Neutrophil (primary cell): ENCODE measurements around the gene OLIG2.

Experiments used
- H3K27ac ChIP-seq: fragments of 200-600 bp; sonication (generic); 2 replicates; pipeline ENCODE4 v1.5.1; 2016; ENCODE audit warnings: mild to moderate bottlenecking, moderate library complexity
- H3K27me3 ChIP-seq: fragments of 200-600 bp; sonication (generic); 2 replicates; pipeline ENCODE4 v1.6.0; 2016; ENCODE audit warnings: mild to moderate bottlenecking
- H3K36me3 ChIP-seq: fragments of 200-600 bp; sonication (generic); 2 replicates; pipeline ENCODE4 v1.5.1; 2017
- H3K4me1 ChIP-seq, 2 experiments: fragments of 200-600 bp in 1 of 2; sonication (generic) in 1 of 2; 1 replicate in 1 of 2; 2 replicates in 1 of 2; pipeline versions ENCODE4 v1.5.1 to v1.6.1; 2013 to 2016; ENCODE audit warnings: low read depth in 1 of 2, low read length in 1 of 2, mild to moderate bottlenecking in 1 of 2, moderate library complexity in 1 of 2; ENCODE audit not compliant: control insufficient read depth in 1 of 2, insufficient read depth in 1 of 2
- H3K4me3 ChIP-seq, 2 experiments: fragments of 200-600 bp in 1 of 2; sonication (generic) in 1 of 2; 1 replicate in 1 of 2; 2 replicates in 1 of 2; pipeline ENCODE4 v1.5.1; 2013 to 2016; ENCODE audit warnings: low read depth in 1 of 2, low read length in 1 of 2, mild to moderate bottlenecking in 1 of 2, moderate library complexity in 1 of 2
- H3K9me3 ChIP-seq: fragments of 200-600 bp; sonication (generic); 2 replicates; pipeline ENCODE4 v1.5.1; 2016
- CTCF ChIP-seq: fragments of 200-600 bp; sonication (generic); IDR thresholded peaks from 2 replicates; pipeline ENCODE4 v1.5.1; 2016; ENCODE audit warnings: antibody characterized with exemption

OLIG2 gene

GRCh38 chr21:33061233-33061632 is 35.5 kb downstream of the OLIG2 start:
- no peaks in the 10 kb centered on the region for H3K9me3 ChIP-seq
- H3K27me3 ChIP-seq = no peaks in the 10 kb centered on the region
- peaks cover 96 to 98% of the 10 kb centered on the region in 2 experiments for H3K4me1 ChIP-seq
- TF ChIP-seq CTCF = no peak
- no peak overlapping the region for H3K4me3 ChIP-seq
- H3K36me3 ChIP-seq = no peaks in the 10 kb centered on the region
- H3K27ac ChIP-seq = peak overlapping the region; percentile 87

GRCh38 chr21:33063375-33063883 is 37.7 kb downstream of the OLIG2 start:
- Histone ChIP-seq H3K27ac (peak overlapping the region; percentile 68), H3K9me3 (no peaks in the 10 kb centered on the region), H3K36me3 (no peaks in the 10 kb centered on the region), H3K4me1 (peaks cover 96 to 98% of the 10 kb centered on the region in 2 experiments), H3K27me3 (no peaks in the 10 kb centered on the region), H3K4me3 (no peak overlapping the region)
- no peak for TF ChIP-seq CTCF

- peak overlapping the region; percentile 15 to 19 for H3K4me3 ChIP-seq
- H3K36me3 ChIP-seq = no peaks in the 10 kb centered on the region
- peak overlapping the region; percentile 68 for H3K27ac ChIP-seq
- H3K27me3 ChIP-seq = no peaks in the 10 kb centered on the region
- no peaks in the 10 kb centered on the region for H3K9me3 ChIP-seq
- TF ChIP-seq CTCF = no peak
- peaks cover 96 to 98% of the 10 kb centered on the region in 2 experiments for H3K4me1 ChIP-seq
These were observed 38.3 kb downstream of the OLIG2 start for GRCh38 chr21:33063907-33064622.

- Histone ChIP-seq H3K4me3 (peak overlapping the region; percentile 15 to 19), H3K36me3 (no peaks in the 10 kb centered on the region), H3K27ac (peak overlapping the region; percentile 68), H3K4me1 (peaks cover 96 to 98% of the 10 kb centered on the region in 2 experiments), H3K27me3 (no peaks in the 10 kb centered on the region), H3K9me3 (no peaks in the 10 kb centered on the region)
- TF ChIP-seq CTCF = no peak
These were observed 39.1 kb downstream of the OLIG2 start for GRCh38 chr21:33064623-33065390.

GRCh38 chr21:33067043-33067442 is 41.3 kb downstream of the OLIG2 start:
- Histone ChIP-seq H3K27me3 (peaks cover 3% of the 10 kb centered on the region), H3K9me3 (no peaks in the 10 kb centered on the region), H3K36me3 (no peaks in the 10 kb centered on the region), H3K27ac (peak overlapping the region; percentile 59), H3K4me1 (peaks cover 81 to 88% of the 10 kb centered on the region in 2 experiments), H3K4me3 (peak overlapping the region; percentile 1 to 29)
- TF ChIP-seq CTCF = no peak
